Activated CD4-positive, alpha-beta T cell treated with anti-CD3 and anti-CD28 coated beads, Interleukin-10, Interleukin-2, amounts not matched to agents 100 ng/mL and 50 ng/mL, durations not matched to agents 16 hours and 8 hours (primary cell): ENCODE data around the gene APEX1.
"Not testable (repeated sequence)": the region's sequence is repeated elsewhere in the genome, so short reads cannot be mapped to it uniquely, and the experiment has no call there.

Source experiments
- DNase-seq: peaks from one replicate; pipeline ENCODE4 v3.0.0-alpha.2; 2020

The APEX1 gene

DNA sequence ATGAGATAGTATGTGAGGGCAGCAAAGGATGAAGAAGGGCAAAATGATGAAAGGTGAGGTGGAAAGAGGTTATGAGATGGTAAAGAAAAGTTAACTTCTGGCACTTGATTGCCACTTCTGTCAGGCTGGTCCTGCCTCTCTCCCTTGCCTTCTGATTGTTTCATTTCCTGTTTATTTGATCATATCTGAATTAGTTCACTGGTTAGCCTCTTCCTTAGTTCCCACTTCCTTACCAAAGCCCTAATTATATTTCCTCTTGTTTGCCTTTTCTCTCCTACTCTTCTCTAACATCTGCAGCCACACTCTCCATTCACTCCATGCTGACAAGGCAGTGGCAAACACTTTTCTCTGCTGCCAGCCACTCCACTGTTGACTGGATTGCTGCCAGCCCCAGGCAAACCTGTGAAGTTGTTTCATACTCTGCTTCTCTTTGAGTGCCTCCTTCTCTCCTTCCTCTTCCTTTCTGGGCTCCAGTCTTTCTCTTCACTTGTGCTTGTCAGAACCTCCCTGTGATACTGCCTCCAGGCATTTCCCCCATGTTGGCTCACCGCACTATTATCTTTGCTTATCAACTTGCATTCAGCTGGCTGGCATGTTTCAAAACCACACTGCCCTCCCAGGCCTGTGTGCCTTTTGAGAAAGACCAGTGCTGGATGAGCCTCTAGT, 22.3 kb downstream of the APEX1 start:
- peak; percentile 44 for DNase-seq

DNA sequence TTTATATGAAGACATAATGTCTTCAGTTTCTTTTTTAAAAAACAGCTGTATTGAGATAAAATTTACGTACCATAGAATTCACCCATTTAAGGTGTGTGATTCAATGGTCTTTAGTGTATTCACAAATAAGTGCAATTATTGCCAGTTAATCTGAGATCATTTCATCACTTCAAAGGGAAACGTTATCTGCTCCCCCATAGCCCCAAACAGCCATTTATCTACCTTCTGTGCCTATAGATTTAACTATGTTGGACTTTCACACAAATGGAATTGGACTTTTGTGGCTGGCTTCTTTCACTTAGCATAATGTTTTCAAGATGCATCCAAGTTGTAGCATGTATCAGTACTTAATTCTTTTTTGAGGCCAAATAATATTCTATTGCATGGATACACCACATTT, 23.9 kb downstream of the APEX1 start:
- DNase-seq = no peak

DNA sequence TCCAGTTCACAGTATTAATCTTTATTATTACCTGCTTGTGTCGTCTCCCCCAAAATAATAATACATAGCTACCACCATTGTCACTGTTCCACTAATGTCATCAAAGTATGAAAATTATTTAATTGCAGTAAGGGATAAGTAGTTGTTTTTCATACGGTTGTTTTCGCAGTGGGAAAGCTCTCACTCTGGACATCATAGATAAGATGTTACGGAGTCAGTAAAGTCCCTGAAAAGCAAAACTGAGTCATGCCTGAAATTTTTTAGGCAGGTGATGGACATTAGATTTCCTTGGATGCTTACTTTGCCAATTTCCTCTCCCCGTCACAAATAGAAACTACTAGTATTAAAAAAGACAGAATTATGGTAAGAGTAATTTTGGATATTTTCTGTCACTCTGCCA, 27.4 kb downstream of the APEX1 start:
- no peak for DNase-seq

DNA sequence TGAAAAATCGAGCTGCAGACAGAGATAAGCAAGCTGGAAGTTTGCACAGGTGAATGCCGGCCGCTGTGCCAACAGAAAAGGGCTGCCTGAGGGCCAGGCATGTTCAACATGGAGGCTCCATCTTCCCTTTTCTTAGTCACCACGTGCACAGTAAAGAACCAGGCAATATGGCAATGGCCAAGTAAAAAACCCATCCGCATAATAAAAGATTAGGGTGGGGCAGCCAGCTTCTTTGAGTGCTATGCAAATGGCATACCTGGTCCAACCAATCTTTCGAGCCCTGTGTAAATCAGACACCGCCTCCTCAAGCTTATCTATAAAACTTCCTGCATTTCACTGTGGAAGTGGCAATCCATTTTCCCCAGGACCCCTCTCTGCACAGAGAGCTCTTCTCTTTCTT, 30.9 kb downstream of the APEX1 start:
- no peak for DNase-seq

DNA sequence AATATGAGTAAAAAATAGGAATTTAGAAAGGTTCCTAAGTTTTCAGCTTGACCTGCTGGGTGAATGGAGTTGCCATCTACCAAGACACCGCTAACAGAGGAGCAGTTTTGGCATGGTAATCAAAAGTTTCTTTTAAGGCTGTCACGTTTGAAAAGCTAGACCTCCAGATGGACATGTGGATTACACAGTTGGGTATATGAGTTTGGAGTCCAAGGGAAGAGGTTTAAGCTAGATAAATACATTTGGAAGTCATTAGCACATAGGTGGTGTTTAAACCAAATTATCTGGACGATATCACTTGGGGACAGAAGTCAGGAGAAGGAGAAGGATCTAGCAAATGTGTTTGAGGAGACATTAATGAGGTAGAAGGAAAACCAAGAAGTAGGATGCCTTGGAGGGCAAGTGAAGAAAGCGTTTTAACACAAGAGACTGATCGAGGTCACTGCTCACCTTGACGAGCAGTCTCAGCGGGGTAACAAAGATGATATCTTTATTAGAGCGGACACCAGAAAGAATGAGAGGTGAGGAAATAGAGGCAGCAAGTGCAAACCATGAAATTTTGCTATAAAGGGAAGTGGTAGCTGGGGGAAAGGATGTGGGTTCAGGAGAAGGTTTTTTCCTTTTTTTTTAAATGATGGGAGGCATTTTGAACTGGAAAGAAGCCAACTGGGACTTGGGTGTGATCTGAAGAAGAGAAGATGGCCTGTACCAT, 31.8 kb downstream of the APEX1 start:
- DNase-seq = no peak

DNA sequence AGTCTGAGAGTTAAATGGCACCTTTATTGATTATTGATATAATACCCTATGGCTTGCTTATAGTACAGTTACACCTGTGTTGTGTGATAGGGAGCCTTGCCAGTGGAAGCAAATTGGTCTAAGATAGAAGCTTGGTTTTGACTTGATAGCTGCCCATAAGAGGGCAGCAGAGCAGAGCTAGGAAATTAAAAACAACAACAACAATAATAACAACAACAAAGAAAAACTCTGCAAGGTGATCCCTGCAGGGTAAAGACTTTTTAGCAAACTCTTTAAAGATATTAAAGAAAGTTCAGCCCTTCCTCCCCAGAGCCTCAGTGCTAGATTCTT, 32.3 kb downstream of the APEX1 start:
- no peak for DNase-seq

DNA sequence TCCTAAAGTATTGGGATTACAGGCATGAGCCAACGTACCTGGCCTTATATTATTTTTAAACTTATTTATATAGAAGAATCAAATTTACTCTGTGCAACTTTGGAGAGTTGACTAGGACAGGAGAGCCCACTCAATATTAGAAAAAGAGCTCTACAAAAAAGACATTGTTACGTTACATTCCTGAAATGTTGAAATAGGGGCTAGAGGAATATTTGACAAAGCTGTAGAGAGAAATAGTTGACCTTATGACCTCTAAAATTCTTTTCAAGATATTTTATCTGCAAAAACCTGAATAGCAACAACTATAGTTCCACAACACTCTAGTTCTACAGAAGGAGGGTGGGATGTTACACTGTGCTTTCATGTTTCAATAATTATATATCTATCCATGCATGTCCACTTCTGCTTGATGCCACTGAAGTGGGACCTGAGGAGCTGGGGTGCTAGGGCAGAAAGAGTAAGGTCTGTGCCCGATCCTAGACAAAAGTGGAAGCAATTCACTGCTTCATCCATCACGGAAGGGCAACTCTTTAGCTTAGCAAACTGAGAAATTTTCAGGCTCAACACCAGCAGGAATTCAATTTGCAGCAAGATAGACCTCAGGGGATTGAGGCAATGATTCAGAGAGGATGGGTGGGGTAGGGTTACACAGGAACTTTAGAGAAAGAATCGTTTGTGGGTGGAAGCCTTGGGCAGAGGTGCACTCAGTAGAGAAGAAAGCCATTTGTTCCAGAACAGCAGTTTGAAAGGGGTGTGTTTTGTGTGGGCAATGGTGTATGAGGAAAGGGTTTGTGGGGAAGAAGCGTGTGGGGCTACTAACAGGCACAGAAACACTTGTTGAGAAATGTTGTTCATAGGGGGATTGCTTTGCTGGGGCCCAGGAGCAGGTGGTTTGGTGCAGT, 34.3 kb downstream of the APEX1 start:
- DNase-seq = no peak

DNA sequence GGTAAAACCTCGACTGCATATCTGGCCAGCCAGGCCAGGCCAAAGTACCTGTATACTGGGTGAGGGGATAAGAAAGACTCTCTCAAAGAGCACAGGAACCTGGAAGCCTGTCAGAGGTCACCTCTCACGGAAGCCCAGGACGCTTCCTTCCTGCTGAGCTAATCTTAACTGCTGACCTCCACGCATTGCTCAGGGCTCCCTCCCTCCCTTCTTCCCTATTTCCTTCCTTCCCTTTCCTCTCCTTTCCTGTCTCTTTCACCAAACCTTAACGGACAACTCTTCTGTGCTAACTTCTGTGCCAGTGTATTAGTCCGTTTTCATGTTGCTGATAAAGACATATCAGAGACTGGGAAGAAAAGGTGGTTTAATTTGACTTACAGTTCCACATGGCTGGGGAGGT, 35.5 kb downstream of the APEX1 start:
- no peak for DNase-seq

DNA sequence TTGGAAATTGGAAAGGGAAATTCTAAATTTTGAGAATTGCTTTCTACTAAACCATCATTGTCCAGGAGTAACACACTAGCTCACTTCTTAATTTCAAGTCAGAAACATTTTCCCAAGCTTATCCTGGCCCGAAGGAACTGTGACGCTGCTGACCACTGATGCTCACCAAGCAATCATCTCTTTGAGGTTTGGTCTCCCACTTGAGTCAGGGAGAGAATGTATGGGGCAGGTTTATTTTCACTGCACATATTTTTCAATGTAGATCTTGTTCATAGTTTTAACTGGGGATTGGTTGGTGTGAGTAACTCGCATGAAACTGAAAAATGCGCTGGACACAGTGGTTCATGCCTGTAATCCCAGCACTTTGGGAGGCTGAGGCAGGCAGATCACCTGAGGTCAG, 37.5 kb downstream of the APEX1 start:
- DNase-seq = no peak

DNA sequence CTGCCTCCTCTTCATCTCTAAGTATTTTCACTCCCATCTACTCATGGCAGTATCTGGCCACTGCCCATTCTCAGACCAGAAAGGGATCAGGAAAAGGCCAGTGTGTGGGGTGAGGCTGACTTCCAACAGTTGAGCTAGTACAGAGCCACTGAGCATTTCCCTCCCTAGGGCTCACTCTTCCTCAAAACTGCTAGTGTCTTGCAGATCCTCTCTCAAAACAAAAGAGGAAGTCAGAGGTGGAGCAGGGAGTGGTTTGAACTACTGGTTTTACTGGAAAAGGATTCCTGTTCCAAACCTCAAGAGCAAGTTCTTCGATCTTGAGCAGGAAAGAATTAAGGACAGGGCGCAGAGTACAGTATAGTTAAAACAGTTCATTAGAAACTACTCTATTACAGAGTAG, 38.6 kb downstream of the APEX1 start:
- DNase-seq = no peak

DNA sequence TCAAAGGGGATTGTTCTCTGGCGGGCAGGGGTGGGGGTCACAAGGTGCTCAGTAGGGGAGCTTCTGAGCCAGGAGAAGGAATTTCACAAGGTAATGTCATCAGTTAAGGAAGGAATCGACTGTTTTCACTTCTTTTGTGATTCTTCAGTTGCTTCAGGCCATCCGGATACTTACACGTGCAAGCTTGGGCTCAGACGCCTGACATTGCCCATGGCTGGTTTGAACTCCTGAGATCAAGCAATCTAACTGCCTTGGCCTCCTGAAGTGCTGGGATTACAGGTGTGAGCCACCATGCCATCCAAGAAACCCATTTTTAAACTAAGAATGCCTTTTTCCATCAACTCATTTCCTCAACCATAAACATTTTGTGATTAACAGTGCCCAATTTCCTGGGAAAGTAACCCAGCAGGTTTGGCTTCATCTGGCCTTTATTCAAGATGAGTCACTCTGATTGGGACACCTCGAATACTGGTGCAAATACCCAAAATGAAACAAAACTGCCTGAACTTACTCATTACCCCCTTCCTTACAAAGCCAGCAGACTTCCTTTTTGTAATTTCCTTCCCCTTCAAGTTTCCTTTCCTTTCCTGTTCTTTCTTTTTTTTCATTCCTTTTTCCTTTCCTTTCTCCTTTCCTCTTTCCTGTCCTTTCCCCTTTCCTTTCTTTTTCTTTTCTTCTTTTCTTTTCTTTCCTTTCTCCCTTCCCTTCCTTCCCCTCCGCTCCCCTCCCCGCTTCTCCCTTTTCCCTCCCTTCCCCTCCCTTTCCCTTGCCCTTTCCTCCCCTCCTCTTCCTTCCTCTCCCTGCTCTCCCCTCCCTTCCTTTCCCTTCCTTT, 40.1 kb downstream of the APEX1 start:
- DNase-seq = peak; percentile 57

DNA sequence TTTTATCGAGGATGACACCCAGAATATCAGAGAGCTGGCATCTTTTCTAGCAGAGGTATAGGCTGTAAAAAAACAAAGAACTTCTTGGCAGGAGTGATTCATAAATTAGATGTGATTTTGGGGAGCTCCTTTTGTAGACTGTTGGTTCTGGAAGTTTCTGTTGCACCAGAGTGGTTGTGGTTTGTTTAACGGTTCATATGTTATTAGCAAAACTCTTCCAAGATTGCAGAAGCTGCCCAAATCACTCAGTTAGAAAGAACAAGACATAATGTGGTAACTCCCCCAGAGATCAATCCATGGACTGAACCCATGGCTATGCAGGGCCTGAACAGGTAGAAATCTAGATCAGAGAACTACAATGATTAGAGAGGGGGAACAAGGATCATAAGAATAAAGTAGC, 43.6 kb downstream of the APEX1 start:
- DNase-seq = no peak

DNA sequence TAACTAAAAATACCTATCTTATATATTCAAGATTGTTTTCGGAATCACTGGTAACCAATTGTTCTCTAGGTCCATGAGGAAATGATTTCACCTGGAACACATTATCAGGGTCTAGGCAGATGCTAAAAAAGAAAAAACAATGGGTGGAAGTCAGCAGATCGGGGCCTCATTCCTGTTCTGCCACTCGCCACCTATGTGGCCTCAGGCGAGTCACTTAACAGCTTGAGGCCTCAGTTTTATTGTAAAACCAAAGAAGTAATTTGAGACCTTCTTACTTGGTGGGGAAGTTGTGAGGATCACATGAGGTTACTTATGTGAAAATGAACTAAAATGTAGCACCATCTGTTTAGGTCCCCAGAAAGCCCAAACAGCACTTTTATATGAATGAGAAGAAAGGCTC, 44.1 kb downstream of the APEX1 start:
- DNase-seq = peak; percentile 13

DNA sequence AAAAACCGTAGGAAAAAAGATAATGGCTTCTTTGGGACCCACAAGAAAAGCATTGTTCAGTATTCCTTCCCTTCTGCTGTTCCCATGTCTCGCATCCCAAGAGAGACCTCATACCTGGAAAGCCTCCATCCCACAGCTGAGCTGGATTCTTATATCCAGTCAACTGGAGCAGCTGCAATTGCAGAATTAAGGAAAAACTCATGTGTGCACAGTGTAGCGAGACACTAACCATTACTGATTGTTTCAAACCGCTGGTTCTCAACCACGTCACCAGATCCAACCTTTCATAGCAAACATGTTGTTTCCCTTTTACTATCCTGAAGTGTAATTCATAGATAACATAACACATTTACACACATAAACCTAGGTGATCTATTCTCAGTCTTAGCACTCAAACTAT, 44.9 kb downstream of the APEX1 start:
- DNase-seq = no peak

DNA sequence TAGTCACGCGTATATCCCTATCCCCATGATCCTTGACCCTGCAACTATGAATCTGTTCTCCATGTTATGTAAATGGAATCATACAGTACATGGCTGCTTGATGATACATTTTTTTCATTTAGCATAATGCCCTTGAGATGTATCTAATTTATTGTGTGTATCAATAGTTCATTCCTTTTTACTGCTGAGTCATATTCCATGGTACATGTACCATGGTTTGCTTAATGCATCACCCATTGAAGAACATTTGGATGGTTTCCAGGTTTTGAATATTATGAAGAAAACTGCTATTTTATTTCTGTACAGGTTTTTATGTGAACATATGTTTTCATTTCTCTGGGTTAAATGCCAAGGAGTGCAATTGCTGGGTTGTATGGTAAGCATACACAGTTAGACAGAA, 46.3 kb downstream of the APEX1 start:
- DNase-seq = no peak

DNA sequence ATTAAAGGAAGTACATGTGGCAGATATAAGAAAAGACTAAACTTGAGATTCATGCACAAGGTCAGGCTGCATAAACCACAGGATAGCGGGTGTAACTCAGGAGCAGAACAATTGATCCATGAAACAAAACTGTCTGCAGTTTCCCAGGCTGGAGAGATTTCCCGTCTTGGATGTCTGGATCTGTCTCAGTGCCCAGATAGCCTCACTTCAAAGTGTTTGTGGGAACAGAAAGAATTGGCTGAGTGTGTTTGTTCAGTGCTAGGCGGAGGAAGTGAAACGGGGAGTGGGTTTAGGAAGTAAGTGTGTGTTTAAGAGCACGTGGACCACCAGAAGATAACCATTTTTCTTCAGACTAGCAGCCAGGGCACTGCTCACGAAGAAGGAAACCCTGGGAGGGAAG, 48.9 kb downstream of the APEX1 start:
- no peak for DNase-seq

DNA sequence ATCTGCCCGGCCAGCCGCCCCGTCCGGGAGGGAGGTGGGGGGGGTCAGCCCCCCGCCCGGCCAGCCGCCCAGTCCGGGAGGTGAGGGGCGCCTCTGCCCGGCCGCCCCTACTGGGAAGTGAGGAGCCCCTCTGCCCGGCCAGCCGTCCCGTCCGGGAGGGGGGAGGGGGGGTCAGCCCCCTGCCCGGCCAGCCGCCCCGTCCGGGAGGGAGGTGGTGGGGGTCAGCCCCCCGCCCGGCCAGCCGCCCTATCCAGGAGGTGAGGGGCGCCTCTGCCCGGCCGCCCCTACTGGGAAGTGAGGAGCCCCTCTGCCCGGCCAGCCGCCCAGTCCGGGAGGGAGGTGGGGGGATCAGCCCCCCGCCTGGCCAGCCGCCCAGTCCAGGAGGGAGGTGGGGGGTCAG, 51.2 kb downstream of the APEX1 start:
- not testable (repeated sequence) for DNase-seq

DNA sequence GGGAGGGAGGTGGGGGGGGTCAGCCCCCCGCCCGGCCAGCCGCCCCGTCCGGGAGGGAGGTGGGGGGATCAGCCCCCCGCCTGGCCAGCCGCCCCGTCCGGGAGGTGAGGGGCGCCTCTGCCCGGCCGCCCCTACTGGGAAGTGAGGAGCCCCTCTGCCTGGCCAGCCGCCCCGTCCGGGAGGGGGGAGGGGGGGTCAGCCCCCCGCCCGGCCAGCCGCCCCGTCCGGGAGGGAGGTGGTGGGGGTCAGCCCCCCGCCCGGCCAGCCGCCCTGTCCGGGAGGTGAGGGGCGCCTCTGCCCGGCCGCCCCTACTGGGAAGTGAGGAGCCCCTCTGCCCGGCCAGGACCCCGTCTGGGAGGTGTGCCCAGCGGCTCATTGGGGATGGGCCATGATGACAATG, 51.7 kb downstream of the APEX1 start:
- not testable (repeated sequence) for DNase-seq
